AG09309 (cell line): ENCODE data around the gene OPRD1.

Experiments used
- DNase-seq: peaks from one replicate; pipeline ENCODE4 v3.0.0-alpha.2; 2010; ENCODE audit warnings: low read depth
- H3K4me3 ChIP-seq: 2 replicates; pipeline ENCODE4 v1.5.1; 2011; ENCODE audit warnings: mild to moderate bottlenecking, low read depth, low read length, moderate library complexity; ENCODE audit not compliant: control insufficient read depth
- TF ChIP-seq, protein P1 (sequence below): IDR thresholded peaks from 2 replicates; pipeline ENCODE4 v1.5.1; 2011; ENCODE audit warnings: mild to moderate bottlenecking, low read depth, low read length, inconsistent platforms; ENCODE audit not compliant: insufficient read depth, control insufficient read depth; ENCODE audit errors: missing control alignments

OPRD1 gene

DNA sequence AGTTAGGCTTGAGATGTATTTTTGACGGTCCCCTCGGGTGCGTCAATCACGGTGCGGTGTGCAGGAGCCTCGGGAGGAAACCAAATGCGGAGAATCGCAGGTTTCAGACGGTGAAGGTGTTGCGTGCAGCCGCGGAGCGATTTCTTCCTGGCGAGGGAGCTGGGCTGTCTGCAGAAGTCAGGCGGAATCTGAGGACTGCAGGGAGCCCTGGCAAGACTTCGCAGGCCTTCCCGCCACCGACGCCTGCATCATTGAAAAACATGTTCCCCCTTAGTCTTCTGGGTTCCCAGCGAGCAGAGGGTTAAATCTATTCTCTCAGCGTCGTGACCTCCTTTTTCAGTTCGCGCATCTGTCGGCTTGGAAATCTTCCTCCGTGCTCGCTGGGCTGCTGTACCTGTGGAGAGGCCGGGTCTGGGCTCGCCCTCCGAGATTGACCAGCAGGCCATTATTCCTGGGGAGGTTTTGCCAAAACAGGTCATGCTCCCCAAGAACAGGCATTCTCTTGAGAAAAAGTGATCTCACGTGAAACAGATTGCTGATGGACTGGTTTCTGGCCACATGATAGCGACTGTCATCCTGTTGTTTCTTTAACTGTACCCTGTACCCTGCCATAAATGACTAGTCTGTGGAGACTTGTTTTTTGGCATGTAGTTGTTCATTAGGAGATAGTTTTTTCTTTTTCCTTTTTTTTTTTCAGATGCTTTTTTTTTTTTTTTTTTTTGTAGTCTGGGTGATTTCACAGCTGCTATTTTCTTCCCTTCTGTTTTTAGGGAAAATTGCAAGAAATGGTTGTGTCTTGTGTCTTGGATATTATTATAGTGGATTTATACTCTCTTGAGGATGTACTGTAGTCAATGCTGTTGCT, 103.3 kb downstream of the OPRD1 start:
- no peak for DNase-seq

DNA sequence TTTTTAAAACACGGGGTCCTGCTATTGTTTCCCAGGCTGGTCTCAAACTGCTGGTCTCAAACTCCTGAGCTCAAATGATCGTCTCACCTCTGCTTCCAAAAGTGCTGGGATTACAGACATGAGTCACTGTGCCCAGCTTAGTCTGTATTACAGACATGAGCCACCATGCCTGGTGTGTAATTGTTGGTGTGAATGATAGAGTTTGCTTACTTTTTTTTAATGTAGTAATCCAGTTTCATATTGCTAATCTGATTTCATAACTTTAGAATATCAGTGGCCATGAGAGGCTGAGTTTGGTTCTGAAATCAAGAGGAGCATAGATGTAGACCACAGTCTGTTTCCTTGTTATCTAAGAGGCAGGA, 105.8 kb downstream of the OPRD1 start:
- H3K4me3 ChIP-seq, result no peak overlapping the region
- no peak for DNase-seq
- TF ChIP-seq, protein P1, sequence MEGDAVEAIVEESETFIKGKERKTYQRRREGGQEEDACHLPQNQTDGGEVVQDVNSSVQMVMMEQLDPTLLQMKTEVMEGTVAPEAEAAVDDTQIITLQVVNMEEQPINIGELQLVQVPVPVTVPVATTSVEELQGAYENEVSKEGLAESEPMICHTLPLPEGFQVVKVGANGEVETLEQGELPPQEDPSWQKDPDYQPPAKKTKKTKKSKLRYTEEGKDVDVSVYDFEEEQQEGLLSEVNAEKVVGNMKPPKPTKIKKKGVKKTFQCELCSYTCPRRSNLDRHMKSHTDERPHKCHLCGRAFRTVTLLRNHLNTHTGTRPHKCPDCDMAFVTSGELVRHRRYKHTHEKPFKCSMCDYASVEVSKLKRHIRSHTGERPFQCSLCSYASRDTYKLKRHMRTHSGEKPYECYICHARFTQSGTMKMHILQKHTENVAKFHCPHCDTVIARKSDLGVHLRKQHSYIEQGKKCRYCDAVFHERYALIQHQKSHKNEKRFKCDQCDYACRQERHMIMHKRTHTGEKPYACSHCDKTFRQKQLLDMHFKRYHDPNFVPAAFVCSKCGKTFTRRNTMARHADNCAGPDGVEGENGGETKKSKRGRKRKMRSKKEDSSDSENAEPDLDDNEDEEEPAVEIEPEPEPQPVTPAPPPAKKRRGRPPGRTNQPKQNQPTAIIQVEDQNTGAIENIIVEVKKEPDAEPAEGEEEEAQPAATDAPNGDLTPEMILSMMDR, result no peak

More for the DNA sequence above, 103.3 kb downstream of the OPRD1 start:
- TF ChIP-seq, protein P1, result no peak
- H3K4me3 ChIP-seq, result peak overlapping the region; percentile 50
